Gastroesophageal sphincter (tissue), 3 donors: ENCODE results near the gene LDLRAD3.

Source experiments
- CTCF ChIP-seq, 4 experiments: fragments of 200-600 bp in 2 of 4; fragments of 450-650 bp in 2 of 4; sonication (generic) in 1 of 4; IDR thresholded peaks; one replicate each; pipeline ENCODE4 v1.5.1; 2017 to 2019; ENCODE audit warnings: antibody characterized with exemption in 4 of 4, mild to moderate bottlenecking in 2 of 4, moderate library complexity in 2 of 4
- EP300 ChIP-seq: sonication (generic); formaldehyde crosslinking; IDR thresholded peaks from one replicate; pipeline ENCODE4 v1.6.1; 2017; ENCODE audit warnings: antibody characterized with exemption, mild to moderate bottlenecking
- POLR2A ChIP-seq, 2 donors: fragments of 450-650 bp; IDR thresholded peaks; one replicate each; pipeline ENCODE4 v1.6.1; 2017; ENCODE audit warnings: antibody characterized with exemption in 2 of 2, mild to moderate bottlenecking in 2 of 2, moderate library complexity in 1 of 2
- POLR2AphosphoS5 ChIP-seq: sonication (generic); formaldehyde crosslinking; IDR thresholded peaks from one replicate; pipeline ENCODE4 v1.6.1; 2017; ENCODE audit warnings: antibody characterized with exemption

GRCh38 chr11:36249246-36249645 is 305.4 kb downstream of the LDLRAD3 start:
- TF ChIP-seq POLR2AphosphoS5 (no peak), CTCF (IDR thresholded peaks at IDR 0.05) (no peak), POLR2A (IDR thresholded peaks at IDR 0.05) (no peak), EP300 (no peak)
